ENCODE measurements around the gene PRPF39. TPM values are rescaled to one million over a fixed set of nuclear protein-coding genes. Genes with fewer than 3 reads are reported as not detected.

PRPF39 gene
- total and polyA plus RNA-seq, 2 donors from 2014 or later = 15.4 to 35.6 TPM

DNA sequence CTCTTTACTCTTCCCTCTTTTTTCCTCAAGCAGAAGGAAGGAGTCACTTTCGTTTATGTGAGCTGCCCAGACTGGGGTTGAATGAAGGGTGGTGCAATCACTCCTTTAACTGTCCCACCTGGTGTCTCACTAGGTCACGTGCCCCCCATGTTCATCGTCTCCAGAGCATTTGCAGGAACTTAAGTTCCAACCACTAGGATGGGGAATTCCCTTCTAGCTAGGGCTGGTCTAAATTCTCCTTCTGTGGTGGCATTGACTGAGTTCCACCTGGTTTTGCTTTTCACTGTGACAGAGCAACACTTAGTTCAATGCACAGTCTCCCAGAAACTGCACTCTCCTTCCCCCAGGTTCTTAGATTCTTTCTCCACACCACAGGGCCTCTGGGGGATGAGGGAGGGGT is 61.3 kb downstream of the PRPF39 start:
- Histone ChIP-seq H3K36me3 (ENCODE audit: control insufficient read depth in 2 of 3, insufficient read depth in 3 of 3, low read length in 3 of 3) (no peaks in the 10 kb centered on the region), H3K4me1 (ENCODE audit: control insufficient read depth in 2 of 3, insufficient read depth in 2 of 3, low read depth in 1 of 3, low read length in 3 of 3) (no peaks in the 10 kb centered on the region), H3K9me3 (ENCODE audit: control insufficient read depth in 2 of 3, insufficient read depth in 1 of 3, low read length in 3 of 3) (no peaks in the 10 kb centered on the region), H3K4me3 (ENCODE audit: low read length in 3 of 3) (no peak overlapping the region), H3K27me3 (ENCODE audit: control insufficient read depth, insufficient read depth, low read length) (no peaks in the 10 kb centered on the region), H3K9ac (ENCODE audit: low read length in 3 of 3) (no peak overlapping the region), H3K27ac (ENCODE audit: low read depth in 2 of 2, low read length in 2 of 2) (no peak overlapping the region)
- TF ChIP-seq CTCF (IDR thresholded peaks at IDR 0.05; ENCODE audit: borderline replicate concordance, extremely low read depth, insufficient read depth) = no peak
- DNase-seq (no peak), FAIRE-seq (no peak)
- intact Hi-C loops (cut with DNase I) = no loop called here

DNA sequence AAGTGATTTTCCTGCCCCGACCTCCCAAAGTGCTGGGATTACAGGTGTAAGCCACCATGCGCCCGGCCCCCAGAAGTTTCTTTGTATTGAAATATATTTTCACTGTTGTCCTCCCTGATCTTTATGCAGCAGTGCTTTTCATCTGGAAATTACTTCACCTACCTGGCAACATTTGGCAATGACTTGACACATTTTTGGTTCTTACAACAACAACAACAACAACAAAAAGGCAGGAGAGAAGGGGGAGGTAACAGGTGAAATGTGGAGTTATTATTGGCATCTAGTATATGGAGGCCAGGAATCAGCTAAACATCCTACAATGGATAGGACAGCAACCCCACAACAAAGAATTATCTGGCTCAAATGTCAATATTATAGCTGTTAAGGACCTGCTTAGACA is 65.7 kb downstream of the PRPF39 start:
- no peaks in the 10 kb centered on the region for H3K4me1 ChIP-seq (ENCODE audit: control insufficient read depth in 2 of 3, insufficient read depth in 2 of 3, low read depth in 1 of 3, low read length in 3 of 3)
- no peaks in the 10 kb centered on the region for H3K36me3 ChIP-seq (ENCODE audit: control insufficient read depth in 2 of 3, insufficient read depth in 3 of 3, low read length in 3 of 3)
- FAIRE-seq = no peak
- H3K9me3 ChIP-seq (ENCODE audit: control insufficient read depth in 2 of 3, insufficient read depth in 1 of 3, low read length in 3 of 3) = no peaks in the 10 kb centered on the region
- no peak overlapping the region for H3K9ac ChIP-seq (ENCODE audit: low read length in 3 of 3)
- DNase-seq = no peak
- no peak for TF ChIP-seq CTCF (IDR thresholded peaks at IDR 0.05; ENCODE audit: borderline replicate concordance, extremely low read depth, insufficient read depth)
- no peak overlapping the region for H3K4me3 ChIP-seq (ENCODE audit: low read length in 3 of 3)
- intact Hi-C loops (cut with DNase I) = no loop called here
- no peak overlapping the region for H3K27ac ChIP-seq (ENCODE audit: low read depth in 2 of 2, low read length in 2 of 2)
- no peaks in the 10 kb centered on the region for H3K27me3 ChIP-seq (ENCODE audit: control insufficient read depth, insufficient read depth, low read length)

DNA sequence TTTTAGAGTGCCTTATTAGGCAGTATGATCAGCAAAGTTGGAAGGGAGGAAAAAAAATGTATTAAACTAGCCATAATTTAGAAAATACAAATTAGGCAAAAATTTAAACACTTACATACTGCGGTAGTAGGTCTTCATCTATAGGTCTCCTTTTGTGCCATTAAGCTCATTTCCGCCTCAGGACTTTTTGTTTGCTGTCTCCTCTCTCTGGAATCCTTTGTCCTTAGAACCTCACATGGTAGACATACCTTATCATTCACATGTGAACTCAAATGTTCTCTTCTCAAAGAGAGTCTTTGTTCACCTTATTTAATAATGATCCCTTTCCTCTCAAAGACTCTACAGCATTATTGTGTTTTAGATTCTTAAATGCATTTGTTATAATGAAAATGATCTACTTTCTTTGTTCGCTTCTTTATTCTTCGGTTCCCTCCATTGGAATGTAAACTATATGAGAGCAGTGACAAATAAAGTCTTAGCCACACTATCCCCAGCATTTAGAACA is 66.5 kb downstream of the PRPF39 start:
- H3K4me3 ChIP-seq (ENCODE audit: low read length in 3 of 3) = no peak overlapping the region
- H3K9ac ChIP-seq (ENCODE audit: low read length in 3 of 3) = no peak overlapping the region
- H3K4me1 ChIP-seq (ENCODE audit: control insufficient read depth in 2 of 3, insufficient read depth in 2 of 3, low read depth in 1 of 3, low read length in 3 of 3) = no peaks in the 10 kb centered on the region
- no peak for TF ChIP-seq CTCF (IDR thresholded peaks at IDR 0.05; ENCODE audit: borderline replicate concordance, extremely low read depth, insufficient read depth)
- intact Hi-C loops (cut with DNase I) = no loop called here
- FAIRE-seq (no peak), DNase-seq (no peak)
- no peaks in the 10 kb centered on the region for H3K27me3 ChIP-seq (ENCODE audit: control insufficient read depth, insufficient read depth, low read length)
- no peaks in the 10 kb centered on the region for H3K36me3 ChIP-seq (ENCODE audit: control insufficient read depth in 2 of 3, insufficient read depth in 3 of 3, low read length in 3 of 3)
- H3K9me3 ChIP-seq (ENCODE audit: control insufficient read depth in 2 of 3, insufficient read depth in 1 of 3, low read length in 3 of 3) = no peaks in the 10 kb centered on the region
- H3K27ac ChIP-seq (ENCODE audit: low read depth in 2 of 2, low read length in 2 of 2) = no peak overlapping the region

- no peak for TF ChIP-seq CTCF (IDR thresholded peaks at IDR 0.05; ENCODE audit: borderline replicate concordance, extremely low read depth, insufficient read depth)
- intact Hi-C loops (cut with DNase I) = no loop called here
- FAIRE-seq (no peak), DNase-seq (no peak)
- H3K9me3 ChIP-seq (ENCODE audit: control insufficient read depth in 2 of 3, insufficient read depth in 1 of 3, low read length in 3 of 3) = no peaks in the 10 kb centered on the region
- no peak overlapping the region for H3K27ac ChIP-seq (ENCODE audit: low read depth in 2 of 2, low read length in 2 of 2)
- no peak overlapping the region for H3K4me3 ChIP-seq (ENCODE audit: low read length in 3 of 3)
- no peaks in the 10 kb centered on the region for H3K36me3 ChIP-seq (ENCODE audit: control insufficient read depth in 2 of 3, insufficient read depth in 3 of 3, low read length in 3 of 3)
- H3K9ac ChIP-seq (ENCODE audit: low read length in 3 of 3) = no peak overlapping the region
- H3K4me1 ChIP-seq (ENCODE audit: control insufficient read depth in 2 of 3, insufficient read depth in 2 of 3, low read depth in 1 of 3, low read length in 3 of 3) = no peaks in the 10 kb centered on the region
- no peaks in the 10 kb centered on the region for H3K27me3 ChIP-seq (ENCODE audit: control insufficient read depth, insufficient read depth, low read length)
Observed at GRCh38 chr14:45156067-45156466, 72.2 kb downstream of the PRPF39 start.
